Testis (tissue), 2 donors: ENCODE results near the gene ORC1.

ENCODE experiments used
- POLR2A ChIP-seq: fragments of 450-650 bp; IDR thresholded peaks from one replicate; pipeline ENCODE4 v1.6.1; 2017; ENCODE audit warnings: antibody characterized with exemption, mild to moderate bottlenecking, moderate library complexity
- TF ChIP-seq, protein P1 (sequence below), 3 experiments: fragments of 450-650 bp in 2 of 3; fragments of 200-600 bp in 1 of 3; sonication (generic) in 1 of 3; IDR thresholded peaks; one replicate each; pipeline ENCODE4 v1.5.1; 2016 to 2019; ENCODE audit warnings: antibody characterized with exemption in 3 of 3, mild to moderate bottlenecking in 2 of 3, moderate library complexity in 1 of 3

DNA sequence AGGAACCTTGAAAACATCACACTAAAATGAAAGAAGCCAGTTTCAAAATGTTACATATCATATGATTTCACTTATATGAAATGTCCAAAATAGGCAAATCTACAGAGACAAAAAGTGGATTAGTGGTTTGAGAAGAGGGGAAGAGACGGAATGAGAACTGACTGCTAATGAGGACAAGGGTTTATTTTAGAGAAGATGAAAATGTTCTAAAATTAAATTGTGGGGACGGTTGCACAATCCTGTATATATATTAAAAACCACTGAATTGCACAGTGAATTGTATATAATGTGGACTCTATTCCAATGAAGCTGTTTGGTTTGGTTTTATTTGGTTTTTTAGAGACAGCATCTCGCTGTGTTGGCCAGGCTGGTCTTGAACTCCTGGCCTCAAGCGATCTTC, 35.8 kb upstream of the ORC1 start:
- TF ChIP-seq, protein P1, sequence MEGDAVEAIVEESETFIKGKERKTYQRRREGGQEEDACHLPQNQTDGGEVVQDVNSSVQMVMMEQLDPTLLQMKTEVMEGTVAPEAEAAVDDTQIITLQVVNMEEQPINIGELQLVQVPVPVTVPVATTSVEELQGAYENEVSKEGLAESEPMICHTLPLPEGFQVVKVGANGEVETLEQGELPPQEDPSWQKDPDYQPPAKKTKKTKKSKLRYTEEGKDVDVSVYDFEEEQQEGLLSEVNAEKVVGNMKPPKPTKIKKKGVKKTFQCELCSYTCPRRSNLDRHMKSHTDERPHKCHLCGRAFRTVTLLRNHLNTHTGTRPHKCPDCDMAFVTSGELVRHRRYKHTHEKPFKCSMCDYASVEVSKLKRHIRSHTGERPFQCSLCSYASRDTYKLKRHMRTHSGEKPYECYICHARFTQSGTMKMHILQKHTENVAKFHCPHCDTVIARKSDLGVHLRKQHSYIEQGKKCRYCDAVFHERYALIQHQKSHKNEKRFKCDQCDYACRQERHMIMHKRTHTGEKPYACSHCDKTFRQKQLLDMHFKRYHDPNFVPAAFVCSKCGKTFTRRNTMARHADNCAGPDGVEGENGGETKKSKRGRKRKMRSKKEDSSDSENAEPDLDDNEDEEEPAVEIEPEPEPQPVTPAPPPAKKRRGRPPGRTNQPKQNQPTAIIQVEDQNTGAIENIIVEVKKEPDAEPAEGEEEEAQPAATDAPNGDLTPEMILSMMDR (IDR thresholded peaks at IDR 0.05) = no peak
- TF ChIP-seq POLR2A = no peak
